Kidney epithelial cell (primary cell): ENCODE measurements around the gene FAM204A. TPM values are rescaled to one million over a fixed set of nuclear protein-coding genes. Genes with fewer than 3 reads are reported as not detected.

Experiments
- DNase-seq: peaks from one replicate; pipeline ENCODE4 v3.0.0-alpha.2; 2010; ENCODE audit warnings: low read depth
- H3K27me3 ChIP-seq: 2 replicates; pipeline ENCODE4 v1.6.0; 2011; ENCODE audit warnings: low read length; ENCODE audit not compliant: control insufficient read depth, insufficient read depth
- H3K36me3 ChIP-seq: 2 replicates; pipeline ENCODE4 v1.5.1; 2011; ENCODE audit warnings: low read length; ENCODE audit not compliant: control insufficient read depth, insufficient read depth
- H3K4me3 ChIP-seq: 2 replicates; pipeline ENCODE4 v1.5.1; 2011; ENCODE audit warnings: low read depth, mild to moderate bottlenecking, control low read depth, low read length
- CTCF ChIP-seq: IDR thresholded peaks from 2 replicates; pipeline ENCODE4 v1.5.1; 2011; ENCODE audit warnings: mild to moderate bottlenecking, moderate library complexity, low read length, control low read depth, inconsistent platforms; ENCODE audit not compliant: insufficient read depth, poor library complexity, severe bottlenecking
- total RNA-seq: library from RNA; depleted of rRNA; stranded (reverse); fragments of >200 nt; gene quantifications from 2 replicates; pipeline ENCODE4 v1.2.3, GENCODE V29; 2015

Gene FAM204A
- total RNA-seq, 1 donor from 2014 or later, result 77.2 TPM

GRCh38 chr10:118370499-118370898 lies 28.4 kb upstream of the FAM204A start:
- Histone ChIP-seq H3K36me3 (no peaks in the 10 kb centered on the region), H3K4me3 (no peak overlapping the region), H3K27me3 (no peaks in the 10 kb centered on the region)
- TF ChIP-seq CTCF, result no peak
- DNase-seq, result no peak

GRCh38 chr10:118369641-118370205 lies 27.6 kb upstream of the FAM204A start:
- no peak overlapping the region for H3K4me3 ChIP-seq
- no peak for TF ChIP-seq CTCF
- no peaks in the 10 kb centered on the region for H3K27me3 ChIP-seq
- no peak for DNase-seq
- no peaks in the 10 kb centered on the region for H3K36me3 ChIP-seq

- Histone ChIP-seq H3K27me3 (no peaks in the 10 kb centered on the region), H3K36me3 (no peaks in the 10 kb centered on the region), H3K4me3 (no peak overlapping the region)
- no peak for DNase-seq
- TF ChIP-seq CTCF, result no peak
These were observed 23.6 kb upstream of the FAM204A start for GRCh38 chr10:118365702-118366101.

GRCh38 chr10:118362103-118362502 lies 20.0 kb upstream of the FAM204A start:
- TF ChIP-seq CTCF, result no peak
- no peak overlapping the region for H3K4me3 ChIP-seq
- no peaks in the 10 kb centered on the region for H3K27me3 ChIP-seq
- no peaks in the 10 kb centered on the region for H3K36me3 ChIP-seq
- DNase-seq, result no peak

- no peak for TF ChIP-seq CTCF
These were observed 16.2 kb upstream of the FAM204A start for GRCh38 chr10:118358327-118358726.

GRCh38 chr10:118357841-118358240 lies 15.7 kb upstream of the FAM204A start:
- TF ChIP-seq CTCF, result no peak
- Histone ChIP-seq H3K36me3 (no peaks in the 10 kb centered on the region), H3K4me3 (no peak overlapping the region), H3K27me3 (no peaks in the 10 kb centered on the region)
- DNase-seq, result no peak

More at GRCh38 chr10:118358327-118358726, 16.2 kb upstream of the FAM204A start:
- no peak for DNase-seq
- Histone ChIP-seq H3K4me3 (no peak overlapping the region), H3K27me3 (no peaks in the 10 kb centered on the region), H3K36me3 (no peaks in the 10 kb centered on the region)
